ENCODE data around the gene NOP9. TPM values are rescaled to one million over a fixed set of nuclear protein-coding genes. Genes with fewer than 3 reads are reported as not detected.

Gene NOP9
- total RNA-seq, 1 experiment from 2014 or later = 34.0 TPM

- Histone ChIP-seq H3K36me3 (ENCODE audit: insufficient read depth, low read length, poor library complexity, severe bottlenecking) (no peaks in the 10 kb centered on the region), H3K27ac (ENCODE audit: low read depth, low read length, poor library complexity, severe bottlenecking) (no peak overlapping the region), H3K4me3 (ENCODE audit: low read depth, low read length, poor library complexity, severe bottlenecking) (no peak overlapping the region), H3K4me1 (ENCODE audit: insufficient read depth, low read length, poor library complexity, severe bottlenecking) (no peaks in the 10 kb centered on the region), H3K9me3 (ENCODE audit: low read depth, low read length, poor library complexity, severe bottlenecking) (no peaks in the 10 kb centered on the region), H3K27me3 (replicated peaks; ENCODE audit: insufficient read depth, low read depth, low read length, poor library complexity) (no peaks in the 10 kb centered on the region)
- ChIA-PET POLR2A (ENCODE audit: low non-redundant PET) (no interaction called here), CTCF (no interaction called here)
- no TSS peak for BruUV-seq (replicated peaks)
- TF ChIP-seq EZH2 (IDR thresholded peaks at IDR 0.05; ENCODE audit: borderline replicate concordance, low read depth, low read length, poor library complexity, severe bottlenecking) (no peak), CTCF (conservative IDR thresholded peaks at IDR 0.05; ENCODE audit: low read depth, low read length) (no peak)
- intact Hi-C loops (cut with micrococcal nuclease; ENCODE audit: unreplicated experiment) = no loop called here
- no peak for DNase-seq (ENCODE audit: low spot score)
These were observed 44.2 kb upstream of the NOP9 start for GRCh38 chr14:24255438-24255837.

- H3K36me3 ChIP-seq (ENCODE audit: insufficient read depth, low read length, poor library complexity, severe bottlenecking) = no peaks in the 10 kb centered on the region
- POLR2A ChIA-PET (ENCODE audit: low non-redundant PET) = no interaction called here
- CTCF ChIA-PET = no interaction called here
- H3K27me3 ChIP-seq (replicated peaks; ENCODE audit: insufficient read depth, low read depth, low read length, poor library complexity) = no peaks in the 10 kb centered on the region
- intact Hi-C loops (cut with micrococcal nuclease; ENCODE audit: unreplicated experiment) = no loop called here
- TF ChIP-seq CTCF (conservative IDR thresholded peaks at IDR 0.05; ENCODE audit: low read depth, low read length) (no peak), EZH2 (IDR thresholded peaks at IDR 0.05; ENCODE audit: borderline replicate concordance, low read depth, low read length, poor library complexity, severe bottlenecking) (no peak)
- H3K4me3 ChIP-seq (ENCODE audit: low read depth, low read length, poor library complexity, severe bottlenecking) = no peak overlapping the region
- no peak for DNase-seq (ENCODE audit: low spot score)
- H3K9me3 ChIP-seq (ENCODE audit: low read depth, low read length, poor library complexity, severe bottlenecking) = no peaks in the 10 kb centered on the region
- BruUV-seq (replicated peaks) = no TSS peak
- no peaks in the 10 kb centered on the region for H3K4me1 ChIP-seq (ENCODE audit: insufficient read depth, low read length, poor library complexity, severe bottlenecking)
- H3K27ac ChIP-seq (ENCODE audit: low read depth, low read length, poor library complexity, severe bottlenecking) = no peak overlapping the region
These were observed 43.5 kb upstream of the NOP9 start for GRCh38 chr14:24255931-24256711.

- no peak overlapping the region for H3K4me3 ChIP-seq (ENCODE audit: low read depth, low read length, poor library complexity, severe bottlenecking)
- no peaks in the 10 kb centered on the region for H3K27me3 ChIP-seq (replicated peaks; ENCODE audit: insufficient read depth, low read depth, low read length, poor library complexity)
- intact Hi-C loops (cut with micrococcal nuclease; ENCODE audit: unreplicated experiment) = no loop called here
- H3K36me3 ChIP-seq (ENCODE audit: insufficient read depth, low read length, poor library complexity, severe bottlenecking) = no peaks in the 10 kb centered on the region
- POLR2A ChIA-PET (ENCODE audit: low non-redundant PET) = no interaction called here
- no peak overlapping the region for H3K27ac ChIP-seq (ENCODE audit: low read depth, low read length, poor library complexity, severe bottlenecking)
- H3K9me3 ChIP-seq (ENCODE audit: low read depth, low read length, poor library complexity, severe bottlenecking) = no peaks in the 10 kb centered on the region
- H3K4me1 ChIP-seq (ENCODE audit: insufficient read depth, low read length, poor library complexity, severe bottlenecking) = no peaks in the 10 kb centered on the region
- CTCF ChIA-PET = no interaction called here
- TF ChIP-seq CTCF (conservative IDR thresholded peaks at IDR 0.05; ENCODE audit: low read depth, low read length) = no peak
- TF ChIP-seq EZH2 (IDR thresholded peaks at IDR 0.05; ENCODE audit: borderline replicate concordance, low read depth, low read length, poor library complexity, severe bottlenecking) = no peak
- BruUV-seq (replicated peaks) = no TSS peak
- no peak for DNase-seq (ENCODE audit: low spot score)
These were observed 42.7 kb upstream of the NOP9 start for GRCh38 chr14:24256960-24257359.
